CD4-positive, CD25-positive, alpha-beta regulatory T cell (primary cell): ENCODE results near the gene OR4C13. TPM values are rescaled to one million over a fixed set of nuclear protein-coding genes. Genes with fewer than 3 reads are reported as not detected.
"Not testable (repeated sequence)": the region's sequence is repeated elsewhere in the genome, so short reads cannot be mapped to it uniquely, and the experiment has no call there.

Experiments used
- ATAC-seq, 2 donors: fragments of 150-1000 bp; cut with Tn5 transposase; one replicate each; pipeline ENCODE4 v1.10.0; 2021; ENCODE audit warnings: low read depth in 2 of 2, moderate number of reproducible peaks in 2 of 2, moderate library complexity in 1 of 2
- DNase-seq, 3 donors: peaks; one replicate each; pipeline versions ENCODE4 v3.0.0 to v3.0.0-alpha.2; 2012 to 2022; ENCODE audit warnings: mixed read lengths in 1 of 3
- H3K27ac ChIP-seq: one replicate; pipeline ENCODE4 v1.7.0; 2013; ENCODE audit warnings: mild to moderate bottlenecking, low read length; ENCODE audit not compliant: insufficient read depth, poor library complexity, severe bottlenecking
- H3K27me3 ChIP-seq: one replicate; pipeline ENCODE4 v1.7.0; 2013; ENCODE audit warnings: low read length; ENCODE audit not compliant: control insufficient read depth, insufficient read depth
- H3K36me3 ChIP-seq: one replicate; pipeline ENCODE4 v1.7.0; 2013; ENCODE audit warnings: mild to moderate bottlenecking, low read length, moderate library complexity; ENCODE audit not compliant: control insufficient read depth, insufficient read depth
- H3K4me1 ChIP-seq: 2 replicates; pipeline ENCODE4 v1.7.0; 2013; ENCODE audit warnings: mild to moderate bottlenecking, low read length; ENCODE audit not compliant: insufficient read depth, control insufficient read depth, poor library complexity, severe bottlenecking
- H3K4me3 ChIP-seq: one replicate; pipeline ENCODE4 v1.7.0; 2013; ENCODE audit warnings: low read depth, mild to moderate bottlenecking, low read length, moderate library complexity
- H3K9me3 ChIP-seq, 2 experiments: 1 replicate in 1 of 2; 2 replicates in 1 of 2; pipeline ENCODE4 v1.7.0; 2013; ENCODE audit warnings: low read length in 2 of 2, mild to moderate bottlenecking in 1 of 2, moderate library complexity in 1 of 2; ENCODE audit not compliant: control insufficient read depth in 2 of 2
- H3K27ac Mint-ChIP-seq, 3 donors: one replicate each; pipeline ENCODE4 v1.8.0; 2020 to 2022; ENCODE audit warnings: mild to moderate bottlenecking in 3 of 3, mixed read lengths in 3 of 3, moderate library complexity in 2 of 3
- H3K27me3 Mint-ChIP-seq: one replicate; pipeline ENCODE4 v1.8.0; 2022; ENCODE audit warnings: mild to moderate bottlenecking, mixed read lengths
- H3K36me3 Mint-ChIP-seq: one replicate; pipeline ENCODE4 v1.8.0; 2020; ENCODE audit warnings: mixed read lengths
- H3K4me1 Mint-ChIP-seq, 4 donors: one replicate each; pipeline ENCODE4 v1.8.0; 2020 to 2022; ENCODE audit warnings: mixed read lengths in 4 of 4, mild to moderate bottlenecking in 1 of 4
- H3K4me3 Mint-ChIP-seq, 4 donors: one replicate each; pipeline ENCODE4 v1.8.0; 2020 to 2022; ENCODE audit warnings: mild to moderate bottlenecking in 4 of 4, mixed read lengths in 4 of 4, moderate library complexity in 3 of 4
- H3K9me3 Mint-ChIP-seq, 7 donors: one replicate each; pipeline ENCODE4 v1.8.0; 2020 to 2022; ENCODE audit warnings: mixed read lengths in 7 of 7, mild to moderate bottlenecking in 3 of 7, moderate library complexity in 2 of 7
- polyA plus RNA-seq, 4 donors: library from polyadenylated mRNA; unstranded; fragments of 300-500 nt; fragmentation: Illumina TruSeq; gene quantifications; one replicate each; pipeline ENCODE4 v1.2.3, GENCODE V29; 2021
- total RNA-seq: library from RNA; stranded (reverse); gene quantifications from one replicate; pipeline ENCODE4 v1.2.3, GENCODE V29; 2022

OR4C13 gene
- total RNA-seq (not detected), polyA plus RNA-seq (not detected)

DNA sequence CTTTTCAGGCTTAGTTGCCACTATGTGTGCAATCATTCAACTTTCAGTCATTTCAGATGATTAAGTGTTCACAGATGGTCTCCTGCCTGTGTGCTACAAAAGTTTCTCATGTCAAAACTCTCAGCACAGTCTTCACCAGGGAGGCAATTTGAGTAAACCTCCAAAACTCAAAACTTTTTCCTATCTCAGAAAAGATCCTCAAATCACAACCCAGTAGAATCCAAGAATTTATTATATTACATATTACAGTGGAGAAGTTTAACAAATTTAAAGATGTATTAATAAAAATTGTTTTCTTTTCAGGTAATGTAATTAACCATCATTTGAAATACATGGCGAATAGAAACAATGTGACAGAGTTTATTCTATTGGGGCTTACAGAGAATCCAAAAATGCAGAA is at the start of gene OR4C13:
Gene OR4C13 (plus strand): TSS at position 301 of the 400 bp plus-strand sequence. CDS start 32 bp downstream, at position 333.
- Mint-ChIP-seq H3K27ac (no peak within 1 kb of the TSS), H3K9me3 (peaks cover 0 to 22% (median 5%) of the 10 kb centered on the region in 7 donors), H3K4me1 (no peaks in the 10 kb centered on the region), H3K36me3 (no peaks in the 10 kb centered on the region), H3K4me3 (no peak within 1 kb of the TSS), H3K27me3 (no peaks in the 10 kb centered on the region)
- H3K27ac ChIP-seq: no peak within 1 kb of the TSS
- ATAC-seq: no peak
- H3K27me3 ChIP-seq: no peaks in the 10 kb centered on the region
- H3K4me3 ChIP-seq: no peak within 1 kb of the TSS
- DNase-seq: no peak
- no peaks in the 10 kb centered on the region for H3K4me1 ChIP-seq
- H3K9me3 ChIP-seq: no peaks in the 10 kb centered on the region
- H3K36me3 ChIP-seq: no peaks in the 10 kb centered on the region

DNA sequence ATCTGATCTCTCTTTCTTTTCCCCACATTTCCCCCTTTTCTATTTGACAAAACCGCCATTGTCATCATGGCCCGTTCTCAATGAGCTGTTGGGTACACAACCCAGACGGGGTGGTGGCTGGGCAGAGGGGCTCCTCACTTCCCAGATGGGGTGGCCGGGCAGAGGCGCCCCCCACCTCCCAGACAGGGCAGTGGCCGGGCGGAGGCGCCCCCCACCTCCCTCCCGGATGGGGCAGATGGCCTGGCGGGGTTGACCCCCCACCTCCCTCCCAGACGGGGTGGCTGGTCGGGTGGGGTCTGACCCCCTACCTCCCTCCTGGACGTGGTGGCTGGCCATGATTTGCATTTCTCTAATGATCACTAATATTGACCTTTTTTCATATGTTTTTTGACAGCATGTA is 40.7 kb upstream of the OR4C13 start:
- H3K27ac Mint-ChIP-seq, H3K4me3 Mint-ChIP-seq, H3K27me3 ChIP-seq, H3K36me3 ChIP-seq, H3K4me3 ChIP-seq, H3K27ac ChIP-seq, H3K27me3 Mint-ChIP-seq, ATAC-seq, H3K9me3 ChIP-seq, H3K4me1 Mint-ChIP-seq, DNase-seq, H3K36me3 Mint-ChIP-seq, H3K4me1 ChIP-seq: not testable (repeated sequence)
- peaks cover 2 to 22% (median 5%) of the 10 kb centered on the region in 7 donors for H3K9me3 Mint-ChIP-seq

DNA sequence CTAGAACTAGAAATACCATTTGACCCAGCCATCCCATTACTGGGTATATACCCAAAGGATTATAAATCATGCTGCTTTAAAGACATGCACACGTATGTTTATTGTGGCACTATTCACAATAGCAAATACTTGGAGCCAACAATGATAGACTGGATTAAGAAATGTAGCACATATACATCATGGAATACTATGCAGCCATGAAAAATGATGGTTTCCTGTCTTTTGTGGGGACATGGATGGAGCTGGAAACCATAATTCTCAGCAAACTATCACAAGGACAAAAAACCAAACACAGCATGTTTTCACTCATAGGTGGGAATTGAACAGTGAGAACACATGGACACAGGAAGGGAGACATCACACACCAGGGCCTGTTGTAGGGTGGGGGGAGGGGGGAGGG is 3.5 kb upstream of the OR4C13 start:
- not testable (repeated sequence) for H3K4me3 Mint-ChIP-seq, H3K36me3 Mint-ChIP-seq, H3K4me3 ChIP-seq, H3K4me1 ChIP-seq, H3K27me3 ChIP-seq, H3K36me3 ChIP-seq, H3K4me1 Mint-ChIP-seq, DNase-seq, H3K27me3 Mint-ChIP-seq, ATAC-seq, H3K9me3 ChIP-seq, H3K27ac ChIP-seq, H3K27ac Mint-ChIP-seq
- peaks cover 1 to 28% (median 5%) of the 10 kb centered on the region in 7 donors for H3K9me3 Mint-ChIP-seq

DNA sequence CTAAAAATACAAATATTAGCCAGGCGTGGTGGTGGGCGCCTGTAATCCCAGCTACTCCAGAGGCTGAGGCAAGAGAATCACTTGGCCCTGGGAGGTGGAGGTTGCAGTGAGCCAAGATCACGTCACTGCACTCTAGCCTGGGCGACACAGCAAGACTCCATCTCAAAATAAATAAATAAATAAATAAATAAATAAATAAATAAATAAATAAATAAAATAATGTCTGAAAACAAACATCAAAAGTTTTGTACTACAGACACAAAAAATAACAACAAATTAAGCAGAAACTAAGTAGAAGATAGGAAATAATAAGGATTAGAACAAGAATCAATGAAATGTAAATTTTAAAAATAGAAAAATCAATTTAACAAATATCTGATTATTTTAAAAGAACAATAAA is 21.2 kb downstream of the OR4C13 start:
- H3K36me3 Mint-ChIP-seq, ATAC-seq, H3K27me3 ChIP-seq: not testable (repeated sequence)

DNA sequence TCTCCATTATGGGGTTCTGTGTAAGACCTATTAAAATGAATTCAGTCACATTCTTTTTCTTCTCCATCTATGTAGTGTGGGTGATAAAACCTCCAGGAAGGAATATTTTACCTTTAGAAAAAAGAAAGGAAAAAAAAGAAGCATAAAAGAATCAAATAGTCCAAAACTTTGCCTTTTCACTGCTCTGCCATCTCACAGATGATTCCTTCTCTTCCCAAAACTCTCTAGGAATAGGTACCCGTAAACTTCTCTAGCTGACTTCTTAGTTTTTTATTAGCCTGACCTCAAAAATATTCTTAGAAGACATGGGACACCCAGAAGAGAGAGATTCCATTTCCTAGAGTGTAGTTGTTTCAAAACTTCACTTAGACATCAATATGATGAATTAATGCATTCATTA is 30.2 kb downstream of the OR4C13 start, which contains the start of gene OR4C12:
Gene OR4C12 (minus strand): TSS at position 101 of the 400 bp plus-strand sequence. CDS start 34 bp downstream, at position 67.
- H3K4me1 ChIP-seq, H3K4me3 ChIP-seq, H3K9me3 ChIP-seq, H3K4me3 Mint-ChIP-seq, ATAC-seq, H3K27ac ChIP-seq, H3K36me3 ChIP-seq, H3K27me3 ChIP-seq, H3K4me1 Mint-ChIP-seq, H3K27ac Mint-ChIP-seq, H3K27me3 Mint-ChIP-seq, H3K36me3 Mint-ChIP-seq, DNase-seq: not testable (repeated sequence)
- H3K9me3 Mint-ChIP-seq: peaks cover 0 to 17% (median 6%) of the 10 kb centered on the region in 7 donors

More for the DNA sequence above, 21.2 kb downstream of the OR4C13 start:
- H3K4me1 Mint-ChIP-seq, H3K27ac ChIP-seq, DNase-seq, H3K4me3 ChIP-seq, H3K9me3 Mint-ChIP-seq, H3K4me3 Mint-ChIP-seq, H3K4me1 ChIP-seq, H3K9me3 ChIP-seq, H3K27me3 Mint-ChIP-seq, H3K27ac Mint-ChIP-seq, H3K36me3 ChIP-seq: not testable (repeated sequence)

DNA sequence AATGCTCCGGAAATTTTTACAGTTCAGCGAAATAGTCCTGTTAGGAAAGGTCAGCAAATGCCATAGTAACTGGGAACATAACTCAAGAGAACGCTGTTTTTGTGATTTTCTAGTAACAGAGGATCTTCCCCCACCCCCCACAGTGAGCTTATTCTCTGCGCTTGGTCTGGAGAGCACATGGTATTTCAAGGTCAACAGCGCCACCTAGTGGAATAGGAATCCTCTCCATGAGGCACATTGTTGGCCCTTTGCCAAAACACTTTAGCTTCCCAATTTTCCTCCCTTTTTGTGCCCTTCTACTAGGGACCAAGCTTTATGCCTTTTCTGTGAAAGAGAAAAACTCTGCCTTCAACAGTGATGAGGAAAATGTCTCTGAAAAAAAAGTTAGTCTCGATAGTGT is 43.4 kb downstream of the OR4C13 start:
- H3K36me3 Mint-ChIP-seq: no peaks in the 10 kb centered on the region
- no peak overlapping the region for H3K27ac ChIP-seq
- peak in 1 of 3 donors; percentile 48 for DNase-seq

More for the DNA sequence above, 43.4 kb downstream of the OR4C13 start:
- no peaks in the 10 kb centered on the region for H3K4me1 ChIP-seq
- Mint-ChIP-seq H3K4me3 (no peak overlapping the region), H3K27ac (no peak overlapping the region), H3K27me3 (no peaks in the 10 kb centered on the region), H3K9me3 (peaks cover 1 to 9% (median 4%) of the 10 kb centered on the region in 7 donors), H3K4me1 (no peaks in the 10 kb centered on the region)
- no peaks in the 10 kb centered on the region for H3K36me3 ChIP-seq
- no peak overlapping the region for H3K4me3 ChIP-seq
- H3K9me3 ChIP-seq: no peaks in the 10 kb centered on the region
- ATAC-seq: no peak
- no peaks in the 10 kb centered on the region for H3K27me3 ChIP-seq

Other genes with a start within 250 kb of the OR4C13 start
- not detected for gene OR4C12, start 30.1 kb downstream of the OR4C13 start, total RNA-seq
- not detected for gene OR4C12, start 30.1 kb downstream of the OR4C13 start, polyA plus RNA-seq
- gene OR4C45, start 80.5 kb downstream of the OR4C13 start, total RNA-seq: not detected
- gene OR4C45, start 80.5 kb downstream of the OR4C13 start, polyA plus RNA-seq: not detected